Fibroblast of peridontal ligament (primary cell): ENCODE results near the gene FSTL1.
A peak's percentile ranks its signal among the peaks of the same experiment; 100 is the strongest.

ENCODE experiments used
- DNase-seq: peaks from one replicate; pipeline ENCODE4 v3.0.0-alpha.2; 2010; ENCODE audit errors: extremely low read depth

The FSTL1 gene

GRCh38 chr3:120355486-120355885, 95.3 kb downstream of the FSTL1 start:
- DNase-seq = no peak

GRCh38 chr3:120353463-120353862, 97.3 kb downstream of the FSTL1 start:
- no peak for DNase-seq

GRCh38 chr3:120352017-120352416, 98.8 kb downstream of the FSTL1 start:
- DNase-seq = no peak

GRCh38 chr3:120350401-120350941, 100.3 kb downstream of the FSTL1 start:
- DNase-seq = peak; percentile 88

- no peak for DNase-seq
Observed at GRCh38 chr3:120349855-120350125, 101.0 kb downstream of the FSTL1 start.

- DNase-seq = peak; percentile 90
Observed at GRCh38 chr3:120348991-120349854, 101.6 kb downstream of the FSTL1 start, which contains the start of gene LRRC58. Gene LRRC58, minus strand, starts transcription at chr3:120349354. Its CDS starts 111 bp downstream, at chr3:120349243.

GRCh38 chr3:120348065-120348990, 102.5 kb downstream of the FSTL1 start:
- DNase-seq = peak; percentile 67

- DNase-seq = peak; percentile 5
Observed at GRCh38 chr3:120344349-120344748, 106.4 kb downstream of the FSTL1 start.
